Right kidney (tissue), 1 donor: ENCODE data around the gene NENF.
"Not testable (repeated sequence)": the region's sequence is repeated elsewhere in the genome, so short reads cannot be mapped to it uniquely, and the experiment has no call there.

Experiments used
- DNase-seq: peaks from one replicate; pipeline ENCODE4 v3.0.0-alpha.2; 2016

The NENF gene

GRCh38 chr1:212480711-212481437 is 48.2 kb downstream of the NENF start:
- not testable (repeated sequence) for DNase-seq

GRCh38 chr1:212481438-212481767 is 48.7 kb downstream of the NENF start:
- DNase-seq, result no peak

- DNase-seq, result no peak
Measured at GRCh38 chr1:212482006-212482636, 49.4 kb downstream of the NENF start.

GRCh38 chr1:212482637-212483441 is 50.1 kb downstream of the NENF start:
- DNase-seq, result no peak

GRCh38 chr1:212484701-212485570 is 52.2 kb downstream of the NENF start:
- no peak for DNase-seq

- no peak for DNase-seq
Measured at GRCh38 chr1:212485571-212485912, 52.8 kb downstream of the NENF start.

GRCh38 chr1:212485913-212486618 is 53.3 kb downstream of the NENF start:
- DNase-seq, result no peak

GRCh38 chr1:212486619-212486975 is 53.9 kb downstream of the NENF start:
- no peak for DNase-seq

- DNase-seq, result no peak
Measured at GRCh38 chr1:212487286-212487685, 54.6 kb downstream of the NENF start.

- DNase-seq, result no peak
Measured at GRCh38 chr1:212487774-212488435, 55.2 kb downstream of the NENF start.

- DNase-seq, result no peak
Measured at GRCh38 chr1:212488436-212489283, 55.9 kb downstream of the NENF start.

GRCh38 chr1:212489284-212489859 is 56.7 kb downstream of the NENF start:
- no peak for DNase-seq

GRCh38 chr1:212490276-212490675 is 57.6 kb downstream of the NENF start:
- no peak for DNase-seq

- no peak for DNase-seq
Measured at GRCh38 chr1:212491454-212491853, 58.7 kb downstream of the NENF start.
